Measurements from ENCODE around the gene MOV10.
"Not testable (repeated sequence)": the region's sequence is repeated elsewhere in the genome, so short reads cannot be mapped to it uniquely, and the experiment has no call there.

The MOV10 gene

GRCh38 chr1:112674440-112674985, at the start of gene MOV10:
Gene MOV10 (plus strand): TSS chr1:112674659. CDS start chr1:112674913, 254 bp downstream.
- peak; percentile 24 for DNase-seq (ENCODE audit: low read depth)

GRCh38 chr1:112625696-112626095, 48.8 kb upstream of the MOV10 start:
- DNase-seq (ENCODE audit: low read depth): no peak

GRCh38 chr1:112626193-112626592, 48.3 kb upstream of the MOV10 start:
- DNase-seq (ENCODE audit: low read depth): no peak

GRCh38 chr1:112626887-112627286, 47.6 kb upstream of the MOV10 start:
- DNase-seq (ENCODE audit: low read depth): no peak

GRCh38 chr1:112628516-112628915, 45.9 kb upstream of the MOV10 start:
- no peak for DNase-seq (ENCODE audit: low read depth)

- no peak for DNase-seq (ENCODE audit: low read depth)
Observed at GRCh38 chr1:112629256-112629655, 45.2 kb upstream of the MOV10 start.

GRCh38 chr1:112633628-112634027, 40.8 kb upstream of the MOV10 start:
- DNase-seq (ENCODE audit: low read depth): no peak

- no peak for DNase-seq (ENCODE audit: low read depth)
Observed at GRCh38 chr1:112634367-112634766, 40.1 kb upstream of the MOV10 start.

- no peak for DNase-seq (ENCODE audit: low read depth)
Observed at GRCh38 chr1:112636056-112636455, 38.4 kb upstream of the MOV10 start.

- no peak for DNase-seq (ENCODE audit: low read depth)
Observed at GRCh38 chr1:112636597-112637253, 37.7 kb upstream of the MOV10 start.

- DNase-seq (ENCODE audit: low read depth): no peak
Observed at GRCh38 chr1:112637254-112638109, 37.0 kb upstream of the MOV10 start.

GRCh38 chr1:112638110-112638428, 36.4 kb upstream of the MOV10 start:
- no peak for DNase-seq (ENCODE audit: low read depth)

GRCh38 chr1:112640437-112640836, 34.0 kb upstream of the MOV10 start:
- not testable (repeated sequence) for DNase-seq (ENCODE audit: low read depth)

GRCh38 chr1:112643080-112643479, 31.4 kb upstream of the MOV10 start:
- no peak for DNase-seq (ENCODE audit: low read depth)

GRCh38 chr1:112646225-112646624, 28.2 kb upstream of the MOV10 start:
- DNase-seq (ENCODE audit: low read depth): no peak

GRCh38 chr1:112651205-112651604, 23.3 kb upstream of the MOV10 start:
- DNase-seq (ENCODE audit: low read depth): no peak

- DNase-seq (ENCODE audit: low read depth): no peak
Observed at GRCh38 chr1:112665857-112666256, 8.6 kb upstream of the MOV10 start.

GRCh38 chr1:112666946-112667345, 7.5 kb upstream of the MOV10 start:
- no peak for DNase-seq (ENCODE audit: low read depth)

GRCh38 chr1:112672009-112672408, 2.5 kb upstream of the MOV10 start:
- DNase-seq (ENCODE audit: low read depth): no peak

GRCh38 chr1:112672842-112673241, 1.6 kb upstream of the MOV10 start:
- no peak for DNase-seq (ENCODE audit: low read depth)

GRCh38 chr1:112673592-112674439, 643 bp upstream of the MOV10 start:
- DNase-seq (ENCODE audit: low read depth): no peak

- DNase-seq (ENCODE audit: low read depth): peak; percentile 28
Observed at GRCh38 chr1:112674986-112675727, 698 bp downstream of the MOV10 start.

Measured in stimulated activated CD8-positive, alpha-beta memory T cell treated with anti-CD3 and anti-CD28 coated beads, Interleukin-4, amount 100 ng/mL, for 24 hours (primary cell).